GM18861 (cell line): ENCODE results near the gene TRMT2A.
"Not testable (repeated sequence)": the region's sequence is repeated elsewhere in the genome, so short reads cannot be mapped to it uniquely, and the experiment has no call there.

ENCODE experiments used
- ATAC-seq: cut with Tn5 transposase; IDR thresholded peaks from one replicate; pipeline ENCODE4 v1.9.1; 2021; ENCODE audit not compliant: unreplicated experiment

The TRMT2A gene, protein sequence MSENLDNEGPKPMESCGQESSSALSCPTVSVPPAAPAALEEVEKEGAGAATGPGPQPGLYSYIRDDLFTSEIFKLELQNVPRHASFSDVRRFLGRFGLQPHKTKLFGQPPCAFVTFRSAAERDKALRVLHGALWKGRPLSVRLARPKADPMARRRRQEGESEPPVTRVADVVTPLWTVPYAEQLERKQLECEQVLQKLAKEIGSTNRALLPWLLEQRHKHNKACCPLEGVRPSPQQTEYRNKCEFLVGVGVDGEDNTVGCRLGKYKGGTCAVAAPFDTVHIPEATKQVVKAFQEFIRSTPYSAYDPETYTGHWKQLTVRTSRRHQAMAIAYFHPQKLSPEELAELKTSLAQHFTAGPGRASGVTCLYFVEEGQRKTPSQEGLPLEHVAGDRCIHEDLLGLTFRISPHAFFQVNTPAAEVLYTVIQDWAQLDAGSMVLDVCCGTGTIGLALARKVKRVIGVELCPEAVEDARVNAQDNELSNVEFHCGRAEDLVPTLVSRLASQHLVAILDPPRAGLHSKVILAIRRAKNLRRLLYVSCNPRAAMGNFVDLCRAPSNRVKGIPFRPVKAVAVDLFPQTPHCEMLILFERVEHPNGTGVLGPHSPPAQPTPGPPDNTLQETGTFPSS

DNA sequence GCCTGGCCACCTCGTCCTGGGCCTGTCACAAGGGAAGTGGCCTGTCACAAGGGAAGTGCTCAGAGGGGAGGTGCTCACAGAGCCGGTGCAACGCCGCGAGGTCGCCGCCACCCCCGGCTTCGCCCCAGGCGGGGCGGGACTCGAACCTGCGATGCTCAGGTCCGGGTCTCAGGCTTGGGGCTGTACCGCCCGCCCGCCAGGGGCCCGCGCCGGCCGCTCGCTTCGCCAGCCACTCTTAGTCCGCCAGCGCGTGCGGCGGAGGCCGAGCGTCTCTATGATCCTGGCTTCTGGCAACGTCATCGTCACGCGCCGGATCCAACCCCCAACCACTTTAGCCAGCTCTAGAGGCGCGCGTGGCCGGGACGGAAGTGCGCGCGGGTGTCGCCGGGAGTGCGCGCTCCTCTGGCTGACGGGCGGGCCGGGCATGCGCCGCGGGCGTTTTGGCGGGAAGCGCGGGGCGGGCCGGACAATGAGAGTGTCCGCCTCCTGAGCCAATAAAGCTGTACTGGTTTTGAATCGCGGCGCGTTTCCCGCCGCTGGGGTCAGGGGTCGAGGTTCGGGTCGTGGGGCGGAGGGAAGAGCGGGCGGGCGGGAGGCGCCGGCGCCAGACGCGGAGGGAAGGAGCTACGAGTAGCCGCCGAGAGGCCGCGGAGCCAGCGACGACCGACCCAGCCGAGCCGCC lies at the start of gene TRMT2A:
Gene TRMT2A, minus strand, starts transcription at position 276 of the 682 bp plus-strand sequence. CDS start 320 bp downstream, outside the sequence.
- ATAC-seq = peak; percentile 67

DNA sequence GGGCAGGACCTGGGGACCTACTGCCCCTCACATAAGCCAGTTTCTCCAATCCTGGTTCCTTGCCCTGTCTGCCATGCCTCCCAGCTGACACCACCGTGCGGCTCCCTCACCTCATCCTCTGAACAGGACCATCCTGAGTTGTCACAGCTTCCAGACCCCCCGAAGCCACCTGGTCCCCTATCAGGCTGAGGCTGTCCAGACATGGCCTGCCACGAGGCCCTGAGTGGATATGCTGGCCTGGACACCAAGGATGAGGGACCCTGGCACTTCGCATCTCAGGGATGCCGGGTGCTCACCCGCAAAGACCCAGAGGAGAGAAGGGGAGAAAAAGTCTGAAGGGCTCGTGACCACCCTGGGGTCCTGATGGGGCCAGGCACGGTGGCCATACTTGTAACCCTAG lies 49.7 kb upstream of the TRMT2A start:
- ATAC-seq = no peak

DNA sequence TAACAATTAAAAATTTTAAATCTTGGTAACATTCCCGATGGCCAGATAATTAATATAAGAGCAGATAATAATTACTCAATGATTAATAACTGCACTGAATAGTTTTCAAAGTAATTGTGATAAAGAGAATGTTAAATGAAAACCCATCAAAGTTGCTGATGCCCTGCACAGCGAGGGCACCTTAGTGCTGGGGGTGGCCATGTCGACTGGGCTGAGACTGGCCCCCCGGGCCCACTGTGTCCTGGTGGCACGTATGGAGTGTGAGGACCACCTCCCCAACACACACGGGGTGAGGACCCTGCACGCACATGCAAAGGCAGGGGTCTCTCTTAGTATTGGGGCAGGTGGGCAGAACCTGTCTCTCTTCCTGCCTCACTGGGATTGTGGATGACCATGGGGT lies 48.9 kb upstream of the TRMT2A start:
- no peak for ATAC-seq

DNA sequence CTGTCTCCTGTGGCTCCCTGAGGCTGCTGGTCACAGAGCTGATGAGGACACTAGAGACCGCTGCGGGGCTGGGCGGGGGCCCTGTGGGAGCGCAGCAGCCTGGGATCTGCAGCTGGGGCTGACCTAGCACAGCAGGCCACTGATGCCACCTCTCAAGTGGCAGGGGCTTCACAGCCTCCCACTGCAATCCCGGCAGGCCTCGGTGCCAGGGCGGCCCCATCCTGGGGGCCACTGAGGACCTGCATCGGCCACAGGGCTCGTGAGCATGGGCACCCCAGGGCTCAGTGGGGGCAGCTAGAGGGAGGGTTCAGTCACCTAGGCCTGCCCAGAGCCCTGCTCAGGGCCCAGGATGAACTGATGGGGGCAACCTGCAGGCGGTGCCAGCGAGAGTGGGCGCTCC lies 48.4 kb upstream of the TRMT2A start:
- no peak for ATAC-seq

DNA sequence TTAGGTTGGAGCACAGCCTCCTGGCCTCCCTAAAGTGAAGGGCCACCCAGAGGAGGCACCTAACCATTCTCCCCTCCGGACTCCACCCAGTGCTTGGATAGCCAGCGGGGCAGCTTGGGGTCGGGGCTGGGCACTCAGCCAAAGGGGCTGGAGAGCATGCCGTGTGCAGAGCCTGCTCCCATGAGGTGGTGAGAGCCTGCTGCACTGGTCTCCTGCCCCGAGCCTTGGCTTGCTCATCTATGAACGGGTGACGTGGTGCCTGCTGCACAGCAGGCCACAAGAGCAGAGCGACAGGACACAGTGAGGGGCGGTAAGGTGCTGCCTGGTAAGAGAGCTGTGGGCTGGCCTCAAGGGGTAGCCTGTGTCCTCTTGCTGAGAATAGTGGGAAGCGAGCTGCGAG lies 47.8 kb upstream of the TRMT2A start:
- ATAC-seq = no peak

DNA sequence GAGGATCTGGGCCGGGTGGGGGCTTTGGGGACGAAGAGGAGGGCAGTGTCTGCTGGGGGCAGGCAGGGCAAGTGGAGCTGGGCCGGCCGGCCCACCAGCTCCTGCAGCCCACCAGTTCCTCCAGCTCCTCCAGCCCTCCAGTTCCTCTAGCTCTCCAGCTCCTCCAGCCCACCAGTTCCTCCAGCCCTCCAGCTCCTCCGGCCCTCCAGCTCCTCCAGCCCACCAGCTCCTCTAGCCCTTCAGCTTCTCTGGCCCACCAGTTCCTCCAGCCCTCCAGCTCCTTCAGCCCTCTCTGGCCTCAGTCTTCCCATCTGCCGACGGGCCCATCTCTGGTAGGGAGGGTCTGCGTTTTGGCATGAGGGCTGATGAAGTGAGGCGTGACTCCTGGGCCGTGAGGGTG lies 43.0 kb upstream of the TRMT2A start:
- no peak for ATAC-seq

DNA sequence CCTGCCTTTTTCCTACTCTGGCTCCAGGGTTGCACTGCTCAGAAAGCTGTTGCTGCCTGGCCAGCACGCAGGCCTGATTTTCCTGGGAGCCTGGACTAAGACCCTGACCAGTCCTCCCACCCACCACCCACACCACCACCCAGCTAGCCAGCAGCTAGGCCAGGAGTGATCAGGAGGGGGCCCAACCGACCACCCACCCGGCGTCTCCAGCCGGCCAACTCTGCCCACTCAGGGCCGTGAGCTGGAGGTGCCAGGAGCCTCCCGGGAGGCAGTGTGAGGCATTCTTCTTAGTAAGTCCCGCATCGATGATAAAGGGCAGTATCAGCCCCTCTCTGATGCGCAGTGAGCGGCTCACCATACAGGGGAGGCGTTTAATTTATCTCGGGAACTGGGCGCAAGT lies 42.5 kb upstream of the TRMT2A start:
- not testable (repeated sequence) for ATAC-seq

DNA sequence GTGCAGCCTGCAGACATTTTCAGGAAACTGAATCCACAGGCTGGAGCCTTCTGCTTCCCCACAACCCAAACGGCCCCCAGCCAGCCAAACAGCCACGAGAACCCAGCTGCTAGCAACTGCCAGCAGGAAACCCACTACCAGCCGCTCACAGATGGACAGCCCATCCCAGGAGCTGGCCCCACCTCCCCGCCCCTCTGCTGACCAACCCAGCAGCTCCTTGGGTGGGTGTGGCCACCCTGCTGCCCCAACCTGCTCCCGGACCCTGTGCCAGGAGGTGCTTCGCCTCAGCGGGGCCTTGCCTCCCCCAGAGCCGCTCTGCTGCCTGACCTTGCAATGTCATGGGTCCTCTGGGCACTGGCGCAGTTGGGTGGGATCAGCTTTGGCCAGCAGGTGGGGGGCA lies 42.0 kb upstream of the TRMT2A start:
- ATAC-seq = no peak

DNA sequence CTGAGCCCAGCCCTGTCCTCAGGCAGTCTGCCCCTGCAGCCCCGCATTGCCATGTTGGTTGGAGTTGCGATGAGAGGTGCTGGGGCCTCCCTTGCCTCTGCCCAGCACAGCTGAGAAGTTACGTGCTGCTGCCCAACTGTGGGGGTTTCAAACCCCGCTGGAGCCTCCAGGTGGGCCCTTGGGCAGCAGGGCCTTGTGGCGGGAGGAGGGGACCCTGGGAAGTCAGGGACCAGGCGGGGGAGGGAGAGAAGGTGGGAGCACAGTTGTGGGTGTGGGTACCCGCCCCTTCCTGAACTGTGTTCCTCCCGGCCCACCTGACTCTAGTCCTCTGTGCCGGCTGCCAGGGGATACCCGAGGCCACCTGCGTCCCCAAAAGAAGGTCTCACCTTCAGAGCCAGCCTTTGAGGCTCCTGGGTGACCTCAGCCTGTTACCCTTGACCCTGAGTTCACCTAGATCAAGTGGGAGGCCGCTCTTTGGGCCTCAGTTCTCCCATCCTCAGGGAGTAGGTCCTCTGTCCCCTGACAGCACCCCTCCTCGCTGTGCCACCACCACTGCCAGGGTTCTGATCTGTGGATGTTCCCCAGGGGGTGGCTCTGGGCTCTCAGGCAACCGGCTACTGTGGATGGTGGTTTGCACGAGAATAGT lies 41.5 kb upstream of the TRMT2A start:
- ATAC-seq = no peak

DNA sequence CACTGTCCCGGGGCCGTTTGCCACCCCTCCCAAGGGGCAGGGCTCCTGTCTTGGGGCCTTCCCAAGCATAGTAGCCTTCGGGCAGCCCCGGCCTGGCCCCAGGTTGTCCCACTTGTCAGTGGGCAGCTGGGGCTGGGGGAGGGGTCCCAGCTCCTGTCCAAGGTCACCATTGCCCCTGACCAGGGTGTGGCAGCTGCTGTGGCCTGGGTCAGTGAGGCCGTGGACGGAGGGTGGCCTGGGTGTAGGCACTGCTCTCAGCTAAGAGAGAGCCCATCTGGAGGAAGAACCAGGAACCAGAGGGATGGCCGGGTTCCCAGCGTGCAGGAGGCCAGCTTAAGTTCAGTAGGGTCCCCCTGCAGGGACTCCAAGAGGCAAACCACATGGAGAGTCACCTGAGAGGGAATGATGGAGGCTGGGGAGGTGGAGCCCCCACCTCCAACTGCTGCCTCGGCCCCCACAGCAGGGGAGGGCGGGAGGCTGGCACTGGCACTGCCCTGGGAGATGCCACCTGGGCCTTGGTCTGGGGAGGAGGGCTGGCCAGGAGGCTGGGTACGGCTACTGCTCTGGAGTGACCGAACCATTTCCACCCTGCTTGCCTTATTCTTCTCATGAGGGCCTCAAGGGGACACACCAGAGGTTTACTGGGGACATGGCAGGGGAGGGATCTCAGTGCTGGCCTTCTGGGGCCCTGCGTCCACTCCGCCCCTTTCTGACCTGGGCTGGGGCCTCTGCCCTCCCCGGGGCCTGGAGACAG lies 40.6 kb upstream of the TRMT2A start:
- no peak for ATAC-seq

DNA sequence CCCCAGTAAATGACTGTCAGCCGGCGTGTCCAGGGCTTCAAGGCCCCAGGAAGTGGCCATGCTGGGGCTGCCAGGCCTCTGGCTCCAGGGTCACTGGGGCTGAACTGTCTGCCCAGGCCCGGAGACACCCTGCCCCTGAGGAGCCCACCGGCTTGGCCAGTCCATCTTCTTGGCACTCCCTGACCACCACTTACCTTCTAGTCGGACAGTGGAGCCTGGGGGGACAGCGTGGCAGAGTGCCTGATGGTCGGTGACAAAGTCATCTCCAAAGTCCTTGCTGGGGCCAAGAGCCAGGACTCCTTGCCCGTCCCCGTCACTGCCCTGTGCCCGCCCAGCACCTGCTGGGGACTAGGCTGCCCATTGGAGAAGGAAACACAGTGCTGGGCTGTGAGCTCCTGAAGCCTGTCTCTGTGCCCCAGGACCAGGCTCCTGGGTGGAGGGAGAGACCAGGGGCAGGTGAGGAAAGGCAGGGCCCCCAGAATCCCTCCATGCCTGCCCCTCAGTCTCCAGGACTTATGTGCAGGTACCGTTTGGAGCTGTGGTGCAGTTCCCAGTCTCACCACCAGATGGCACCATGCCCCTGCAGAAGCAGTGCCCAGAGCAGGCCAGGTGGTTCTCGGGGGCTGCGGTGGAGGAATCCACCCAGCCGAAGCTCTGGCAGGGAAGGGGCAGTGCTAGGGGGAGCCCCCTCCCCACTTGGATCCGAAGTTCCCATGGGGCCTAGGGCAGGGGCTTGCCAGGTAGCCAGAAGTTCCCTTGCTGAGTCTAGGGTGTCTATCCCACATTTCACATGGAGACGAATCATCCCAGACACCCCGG lies 39.8 kb upstream of the TRMT2A start:
- ATAC-seq = no peak

DNA sequence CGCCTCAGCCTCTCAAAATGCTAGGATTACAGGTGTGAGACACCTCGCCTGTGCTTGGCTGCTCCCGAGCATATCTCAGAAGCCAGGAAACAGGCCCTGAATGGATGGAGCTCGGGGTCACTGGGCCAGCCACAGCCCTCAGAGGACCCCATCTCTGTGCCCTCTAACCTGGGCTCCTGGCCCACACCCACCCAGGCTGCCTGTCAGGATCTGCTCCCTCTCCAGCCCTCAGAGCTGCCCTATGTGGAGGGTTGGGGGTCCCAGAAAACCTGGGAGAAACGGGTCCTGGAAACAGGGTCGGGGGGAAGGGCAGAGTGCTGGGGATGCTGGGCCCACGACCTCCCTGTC lies 39.0 kb upstream of the TRMT2A start:
- ATAC-seq = no peak

DNA sequence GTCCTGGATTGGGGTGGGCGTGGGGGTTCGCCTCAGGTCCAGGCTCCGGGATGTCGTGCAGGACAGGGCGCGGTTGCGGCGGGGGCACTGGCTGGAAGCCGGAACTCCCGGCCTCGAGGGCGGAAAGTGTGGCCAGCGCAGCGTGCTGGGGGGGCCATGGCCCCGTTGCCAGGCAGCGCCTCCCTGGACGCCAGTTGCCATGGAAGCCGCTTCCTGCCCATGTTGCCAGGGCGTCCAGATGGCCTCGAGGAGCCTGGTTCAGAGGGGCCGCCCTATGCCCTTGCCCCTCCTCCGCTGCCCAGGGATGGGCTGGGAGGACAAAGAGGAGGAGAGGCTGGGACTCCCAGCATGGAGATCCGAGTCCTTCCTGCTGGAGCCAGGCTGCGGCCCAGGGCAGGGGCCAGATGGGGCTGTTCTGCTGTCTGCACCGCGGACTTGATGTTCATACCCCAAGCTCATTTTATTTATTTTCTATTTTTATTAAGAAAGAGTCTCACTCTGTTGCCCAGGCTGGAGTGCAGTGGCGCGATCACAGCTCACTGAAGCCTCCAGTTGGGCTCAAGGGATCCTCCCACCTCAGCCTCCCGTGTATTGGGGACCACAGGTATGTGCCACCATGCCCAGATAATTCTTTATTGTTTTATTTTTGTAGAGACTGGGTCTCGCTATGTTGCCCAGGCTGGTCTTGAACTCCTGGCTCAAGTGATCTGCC lies 38.5 kb upstream of the TRMT2A start:
- no peak for ATAC-seq

DNA sequence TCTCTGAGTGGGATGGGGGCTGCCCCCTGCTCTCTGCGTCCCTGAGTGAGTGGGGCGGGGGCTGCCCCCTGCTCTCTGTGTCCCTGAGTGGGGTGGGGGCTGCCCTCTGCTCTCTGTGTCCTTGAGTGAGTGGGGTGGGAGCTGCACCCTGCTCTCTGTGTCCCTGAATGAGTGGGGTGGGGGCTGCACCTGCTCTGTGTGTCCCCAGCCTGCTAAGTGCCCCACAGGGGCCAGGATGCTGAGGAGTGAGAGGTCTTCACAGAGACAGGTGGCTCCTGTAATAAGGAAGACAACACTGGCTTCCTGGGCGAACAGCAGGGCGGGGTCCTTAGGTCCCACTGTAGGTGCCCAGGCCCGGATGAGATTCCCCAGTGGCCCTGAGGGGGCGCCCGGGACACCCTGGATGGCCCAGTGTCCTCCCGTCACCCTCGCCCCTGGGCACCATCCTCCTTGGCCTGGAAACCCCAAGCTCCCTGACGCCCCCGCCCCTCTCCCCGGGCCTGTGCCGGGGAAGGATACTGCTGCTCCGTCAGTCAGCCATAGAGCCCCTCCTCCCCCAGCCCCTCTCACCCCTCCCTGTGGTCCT lies 37.7 kb upstream of the TRMT2A start:
- no peak for ATAC-seq

DNA sequence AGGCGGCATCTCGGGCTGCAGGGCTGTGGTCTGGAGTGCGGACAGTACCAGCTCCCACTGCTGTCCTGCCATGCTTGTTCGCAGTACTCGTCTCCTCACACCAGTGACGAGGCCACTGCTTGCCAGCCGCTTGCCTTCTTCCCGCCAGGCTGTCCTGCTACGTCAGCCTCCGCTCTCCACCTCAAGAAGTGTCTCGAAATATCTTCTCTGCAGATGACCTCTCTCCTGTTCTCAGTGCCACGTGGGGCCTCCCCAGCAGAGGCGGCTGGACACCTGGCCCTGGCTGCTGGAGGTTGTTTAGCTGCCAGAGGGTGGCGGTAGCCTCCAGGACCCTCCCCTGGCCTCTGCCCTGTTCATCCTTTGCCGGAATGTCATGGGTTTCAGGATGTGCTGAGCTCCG lies 36.9 kb upstream of the TRMT2A start:
- ATAC-seq = no peak

DNA sequence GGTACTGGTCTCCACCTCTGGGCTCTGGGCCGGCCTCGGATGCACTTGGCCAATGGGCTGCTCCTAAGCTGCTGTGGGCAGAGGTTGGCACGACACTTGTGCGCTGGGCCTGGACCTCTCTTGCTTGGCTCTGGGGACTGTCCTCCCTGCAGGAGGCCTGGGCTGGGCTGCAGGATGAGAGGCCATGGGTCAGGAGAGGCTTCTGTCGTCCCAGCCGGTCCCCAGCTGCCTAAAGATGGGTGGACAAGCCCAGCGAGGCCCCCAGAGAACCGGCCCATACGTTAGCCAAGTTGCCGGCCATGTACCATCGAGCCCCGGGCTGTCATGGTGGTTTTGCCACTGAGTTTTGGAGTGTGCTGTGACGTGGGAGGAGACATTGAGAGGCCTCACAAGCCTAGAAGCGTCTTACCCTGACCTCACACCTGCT lies 35.5 kb upstream of the TRMT2A start:
- no peak for ATAC-seq

DNA sequence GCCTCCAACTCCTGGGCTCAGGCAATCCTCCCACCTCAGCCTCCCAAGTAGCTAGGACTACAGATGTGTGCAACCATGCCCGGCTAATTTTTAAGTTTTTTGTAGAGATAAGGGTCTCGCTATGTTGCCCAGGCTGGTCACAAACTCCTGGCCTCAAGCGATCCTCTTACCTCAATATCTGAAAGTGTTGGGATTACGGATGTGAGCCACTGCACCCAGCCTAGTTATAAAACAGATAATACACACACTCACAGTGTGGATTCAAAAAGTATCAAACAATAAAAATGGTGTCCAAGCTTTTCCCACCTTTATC lies 34.2 kb upstream of the TRMT2A start:
- no peak for ATAC-seq

DNA sequence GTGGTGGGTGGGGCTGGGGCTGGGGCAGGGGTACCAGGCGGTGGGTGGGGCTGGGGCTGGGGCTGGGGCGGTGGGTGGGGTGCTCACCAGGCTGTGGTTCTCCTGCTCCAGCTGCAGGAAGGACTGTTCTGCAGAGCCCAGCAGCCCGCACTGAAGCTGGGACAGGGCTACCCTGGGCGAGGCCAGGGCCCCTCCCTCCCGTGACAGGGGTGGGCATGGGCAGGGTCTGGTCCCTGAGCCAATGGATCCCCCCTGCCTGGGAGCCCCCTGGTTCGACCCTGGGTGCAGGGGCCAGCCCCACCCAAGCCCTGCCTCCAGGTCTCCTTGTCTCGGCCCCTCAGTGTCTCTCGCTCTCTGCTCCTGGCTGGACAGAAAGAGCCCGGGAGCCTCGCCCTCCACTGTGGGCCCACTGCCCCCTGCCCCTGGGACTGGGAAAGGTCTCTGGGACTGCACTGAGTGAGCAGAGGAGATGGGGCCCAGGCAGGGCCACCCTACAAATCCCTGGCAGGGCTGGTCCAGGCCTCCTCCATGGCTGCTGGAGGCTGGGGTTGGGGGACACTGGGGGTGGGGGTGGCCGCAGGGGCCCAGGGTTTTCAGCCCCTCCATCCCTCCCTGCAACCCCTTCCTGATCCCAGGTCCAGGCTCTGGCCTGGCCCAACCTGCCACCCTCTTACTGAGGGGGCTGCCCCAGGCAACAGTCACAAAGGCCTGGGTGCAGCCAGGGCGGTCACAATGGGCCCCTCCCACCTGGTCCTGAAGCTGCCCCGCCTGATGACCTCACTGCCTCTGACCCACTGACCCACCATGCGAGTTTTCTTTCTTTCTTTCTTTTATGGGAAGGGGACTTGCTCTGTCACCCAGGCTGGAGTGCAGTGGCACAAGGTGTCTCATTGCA lies 33.6 kb upstream of the TRMT2A start, which contains the start of gene CCDC188:
Gene CCDC188, minus strand, starts transcription at position 675 of the 895 bp plus-strand sequence. Its CDS starts 69 bp downstream, at position 606.
- ATAC-seq = no peak
